ENCODE results near the gene GPR32.
A peak's percentile ranks its signal among the peaks of the same experiment; 100 is the strongest.
"Not testable (repeated sequence)": the region's sequence is repeated elsewhere in the genome, so short reads cannot be mapped to it uniquely, and the experiment has no call there.

Gene GPR32

GRCh38 chr19:50780753-50781435, 10.6 kb downstream of the GPR32 start:
- DNase-seq (ENCODE audit: low read depth in 1 of 2, low spot score in 1 of 2): no peak

GRCh38 chr19:50783848-50784152, 13.5 kb downstream of the GPR32 start:
- not testable (repeated sequence) for DNase-seq (ENCODE audit: low read depth in 1 of 2, low spot score in 1 of 2)

- no peak for DNase-seq (ENCODE audit: low read depth in 1 of 2, low spot score in 1 of 2)
Observed at GRCh38 chr19:50784710-50785109, 14.4 kb downstream of the GPR32 start.

DNA sequence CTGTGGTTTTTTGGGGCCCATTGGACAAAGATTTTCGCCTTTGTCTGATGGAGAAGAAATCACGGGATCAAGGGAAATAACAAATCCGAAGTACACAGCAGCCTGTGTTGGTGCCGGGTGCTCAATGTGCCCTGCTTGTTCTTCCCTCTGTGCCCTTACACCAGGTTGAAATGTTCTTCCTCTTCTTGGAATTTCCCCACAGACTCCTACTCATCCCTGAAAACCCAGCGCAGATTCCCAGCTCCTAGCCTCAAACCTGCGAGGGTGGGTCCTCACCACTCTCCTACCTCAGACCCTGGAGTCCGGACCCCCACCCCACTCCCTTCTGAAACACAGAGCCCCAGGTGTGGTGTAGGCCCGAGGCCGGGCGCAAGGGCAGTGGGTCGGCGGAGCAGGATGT, 15.1 kb downstream of the GPR32 start:
- no peak for DNase-seq (ENCODE audit: low read depth in 1 of 2, low spot score in 1 of 2)

- DNase-seq (ENCODE audit: low read depth in 1 of 2, low spot score in 1 of 2): no peak
Observed at GRCh38 chr19:50790396-50790795, 20.1 kb downstream of the GPR32 start, which contains the start of gene ACP4. ACP4 (plus strand) TSS chr19:50790415; CDS start chr19:50790415, 0 bp downstream.

DNA sequence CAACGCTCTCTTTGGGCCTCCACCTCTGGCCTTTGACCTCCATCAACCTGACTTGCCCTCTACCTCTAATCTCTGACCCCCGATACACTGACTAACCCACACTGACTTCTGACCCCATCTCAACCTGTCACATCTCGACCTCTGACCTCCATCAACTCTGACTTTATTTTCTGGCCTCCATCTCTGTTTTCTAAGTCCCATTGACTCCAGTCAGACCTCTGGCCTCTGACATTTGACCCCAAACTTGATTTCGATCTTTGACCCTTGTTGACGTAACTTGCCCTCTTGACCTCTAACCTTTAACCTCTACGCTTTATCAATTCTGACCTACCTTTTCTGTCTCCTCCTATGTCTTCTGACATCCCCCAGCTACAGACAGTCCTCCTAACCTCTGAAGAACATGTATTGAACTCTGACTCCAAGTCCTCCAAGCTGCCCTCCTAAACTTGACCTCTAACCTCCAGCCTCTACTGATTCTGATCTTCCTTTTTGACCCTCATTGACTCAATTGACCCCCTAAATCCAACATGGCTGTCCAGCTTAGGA, 20.7 kb downstream of the GPR32 start:
- DNase-seq (ENCODE audit: low read depth in 1 of 2, low spot score in 1 of 2): no peak

DNA sequence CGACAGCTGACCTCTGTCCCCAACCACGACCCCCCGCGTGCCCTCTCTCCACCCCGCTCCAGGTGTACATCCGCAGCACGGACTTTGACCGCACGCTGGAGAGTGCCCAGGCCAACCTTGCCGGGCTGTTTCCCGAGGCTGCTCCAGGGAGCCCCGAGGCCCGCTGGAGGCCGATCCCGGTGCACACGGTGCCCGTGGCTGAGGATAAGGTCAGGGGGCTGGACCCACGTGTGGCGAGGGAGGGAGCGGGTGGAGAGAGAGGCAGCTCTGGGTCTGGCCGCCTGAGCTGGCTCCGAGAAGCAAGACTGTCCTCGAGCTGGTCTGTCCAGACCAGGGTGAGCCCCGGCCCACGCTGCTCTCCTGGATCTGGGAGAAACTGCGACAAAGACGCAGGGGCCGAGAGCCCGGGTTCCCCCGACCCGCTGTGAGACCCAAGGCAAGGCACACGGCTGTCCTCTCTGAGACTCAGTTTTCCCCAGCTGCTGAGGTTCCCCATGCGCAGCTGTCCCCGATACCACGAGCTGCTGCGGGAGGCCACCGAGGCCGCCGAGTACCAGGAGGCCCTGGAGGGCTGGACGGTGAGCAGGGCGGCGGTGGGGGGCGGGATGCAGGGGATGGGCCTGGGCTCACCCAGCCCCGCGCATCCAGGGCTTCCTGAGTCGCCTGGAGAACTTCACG, 21.5 kb downstream of the GPR32 start:
- no peak for DNase-seq (ENCODE audit: low read depth in 1 of 2, low spot score in 1 of 2)

GRCh38 chr19:50792272-50793250, 22.3 kb downstream of the GPR32 start:
- no peak for DNase-seq (ENCODE audit: low read depth in 1 of 2, low spot score in 1 of 2)

- DNase-seq (ENCODE audit: low read depth in 1 of 2, low spot score in 1 of 2): no peak
Observed at GRCh38 chr19:50793558-50794065, 23.3 kb downstream of the GPR32 start.

GRCh38 chr19:50794074-50794875, 24.0 kb downstream of the GPR32 start:
- no peak for DNase-seq (ENCODE audit: low read depth in 1 of 2, low spot score in 1 of 2)

GRCh38 chr19:50794876-50795663, 24.8 kb downstream of the GPR32 start:
- peak in 1 of 2 donors; percentile 28 for DNase-seq (ENCODE audit: low read depth in 1 of 2, low spot score in 1 of 2)

- no peak for DNase-seq (ENCODE audit: low read depth in 1 of 2, low spot score in 1 of 2)
Observed at GRCh38 chr19:50795664-50796073, 25.4 kb downstream of the GPR32 start.

- DNase-seq (ENCODE audit: low read depth in 1 of 2, low spot score in 1 of 2): no peak
Observed at GRCh38 chr19:50796128-50796633, 25.9 kb downstream of the GPR32 start.

DNA sequence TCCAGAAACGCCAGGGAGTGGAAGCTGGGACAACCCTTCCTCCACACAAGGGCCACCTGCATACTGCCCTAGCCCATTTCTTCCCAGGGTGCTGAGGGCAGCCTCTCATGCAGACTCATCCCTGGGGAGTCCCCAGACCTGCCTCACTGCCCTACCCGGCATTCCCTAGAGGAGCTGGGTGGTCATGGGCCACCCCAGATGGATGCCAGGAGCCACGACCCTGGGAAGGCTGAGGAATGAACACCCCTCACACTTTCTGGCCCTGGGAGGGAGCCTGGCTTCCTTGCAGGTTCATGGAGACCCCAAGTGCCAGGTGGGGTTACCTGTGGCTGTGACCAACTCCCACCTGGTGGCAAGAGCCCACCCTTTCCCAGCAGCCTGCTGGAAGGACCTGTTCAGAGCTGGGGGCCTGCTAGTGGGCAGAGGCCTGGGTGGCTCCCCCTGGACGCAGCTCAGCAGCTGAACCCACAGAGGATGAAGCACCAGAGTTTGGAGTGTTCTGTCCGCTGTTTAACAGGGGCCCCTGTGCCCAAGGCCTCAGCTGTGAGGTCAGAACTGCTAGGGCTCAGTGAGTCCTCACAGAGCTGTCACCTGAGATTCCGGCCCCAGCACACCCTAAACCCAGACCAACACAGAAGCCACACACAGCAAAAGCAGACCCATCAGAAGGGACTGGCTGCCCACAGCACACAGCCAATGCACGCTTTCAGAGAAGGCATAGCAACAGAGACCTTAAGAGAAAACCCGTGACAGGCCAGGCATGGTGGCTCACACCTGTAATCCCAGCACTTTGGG, 26.6 kb downstream of the GPR32 start:
- DNase-seq (ENCODE audit: low read depth in 1 of 2, low spot score in 1 of 2): no peak

- no peak for DNase-seq (ENCODE audit: low read depth in 1 of 2, low spot score in 1 of 2)
Observed at GRCh38 chr19:50797429-50797780, 27.1 kb downstream of the GPR32 start.

GRCh38 chr19:50797781-50798658, 27.8 kb downstream of the GPR32 start:
- DNase-seq (ENCODE audit: low read depth in 1 of 2, low spot score in 1 of 2): no peak

DNA sequence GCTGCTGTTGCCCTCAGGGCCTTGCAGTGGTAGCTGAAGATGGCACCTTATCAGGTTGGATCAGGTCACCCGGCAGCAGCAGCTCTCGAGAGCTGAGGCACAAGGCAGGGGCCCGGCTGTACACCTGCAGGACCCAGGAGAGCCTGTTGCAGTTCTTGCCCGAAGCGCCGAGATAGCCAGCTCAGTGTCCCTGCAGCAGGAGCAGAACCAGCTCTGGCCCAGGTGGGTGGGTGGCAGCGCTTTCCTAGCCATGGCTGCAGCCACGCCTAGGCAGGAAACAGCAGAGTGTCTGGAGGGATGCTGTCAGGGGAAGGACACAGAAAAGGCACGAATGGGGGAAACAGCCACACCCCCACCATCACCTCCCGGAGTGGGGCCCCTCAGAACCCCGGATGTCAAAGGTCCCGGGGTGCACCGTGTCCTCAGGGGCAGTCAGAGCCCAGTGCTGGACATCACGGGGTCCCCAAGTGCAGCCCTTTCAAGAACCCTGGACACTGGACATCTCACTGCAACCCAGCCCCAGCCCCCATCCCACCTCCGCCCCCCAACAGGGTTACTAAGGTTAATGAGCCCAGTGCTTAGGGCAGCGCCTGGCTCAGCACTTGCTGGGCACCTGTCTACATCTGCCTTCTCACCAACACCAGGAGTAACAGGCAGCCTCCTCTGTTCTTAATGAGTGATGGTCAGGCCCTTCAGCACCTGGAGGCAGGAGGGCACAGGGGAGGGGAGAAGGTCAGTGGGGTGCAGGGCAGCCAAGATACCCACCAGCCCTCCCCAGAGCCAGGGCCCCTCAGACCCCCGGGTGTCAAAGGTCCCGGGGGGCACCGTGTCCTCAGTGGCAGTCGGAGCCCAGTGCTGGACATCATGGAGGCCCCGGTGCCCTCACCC, 28.6 kb downstream of the GPR32 start:
- DNase-seq (ENCODE audit: low read depth in 1 of 2, low spot score in 1 of 2): no peak
